HFFc6 (cell line): ENCODE data around the gene MRPL57. TPM values are rescaled to one million over a fixed set of nuclear protein-coding genes. Genes with fewer than 3 reads are reported as not detected.
A peak's percentile ranks its signal among the peaks of the same experiment; 100 is the strongest.
"Not testable (repeated sequence)": the region's sequence is repeated elsewhere in the genome, so short reads cannot be mapped to it uniquely, and the experiment has no call there.

Experiments used
- DNase-seq: peaks from one replicate; pipeline ENCODE4 v3.0.0-alpha.2; 2018
- H3K27ac Mint-ChIP-seq: 2 replicates; pipeline ENCODE4 v1.8.0; 2020; ENCODE audit warnings: mild to moderate bottlenecking, mixed read lengths
- H3K27me3 Mint-ChIP-seq: 2 replicates; pipeline ENCODE4 v1.8.0; 2021; ENCODE audit warnings: mild to moderate bottlenecking, moderate library complexity, mixed read lengths; ENCODE audit not compliant: insufficient read depth
- H3K36me3 Mint-ChIP-seq: 2 replicates; pipeline ENCODE4 v1.8.0; 2021; ENCODE audit warnings: low read depth, mixed read lengths
- H3K4me1 Mint-ChIP-seq: 2 replicates; pipeline ENCODE4 v1.8.0; 2020; ENCODE audit warnings: low read depth, mixed read lengths
- H3K4me3 Mint-ChIP-seq: 2 replicates; pipeline ENCODE4 v1.8.0; 2020; ENCODE audit warnings: mild to moderate bottlenecking, moderate library complexity, mixed read lengths
- H3K9me3 Mint-ChIP-seq: 2 replicates; pipeline ENCODE4 v1.8.0; 2020; ENCODE audit warnings: mild to moderate bottlenecking, mixed read lengths
- long read RNA-seq: library from polyadenylated mRNA; unstranded; transcript quantifications from one replicate; pipeline ENCODE4 v2.0.0, GENCODE V29; 2019
- total RNA-seq, 6 experiments: library from RNA; stranded (reverse); fragmentation: NEBNext Ultra II Directional; extraction: Animal tissue kit (Norgen Biotek cat#: 25700); gene quantifications; 2 replicates in 1 of 6; 3 replicates in 5 of 6; pipeline ENCODE4 v1.2.3, GENCODE V29; 2021
- TF ChIP-seq, protein P1 (sequence below): fragments of 200-600 bp; sonication (generic); IDR thresholded peaks from 2 replicates; pipeline ENCODE4 v1.5.0; 2021; ENCODE audit warnings: antibody characterized with exemption, mild to moderate bottlenecking

The MRPL57 gene
- 10 to 100 TPM; 16.0 to 19.6 (median 18.1) TPM for total RNA-seq
- long read RNA-seq, transcript MRPL57-201 (2 exons, 2,246 nt) = major isoform, 101 of 122 reads
- long read RNA-seq, partial matches to known transcripts = 0 of 122 reads
- long read RNA-seq, other reads (novel, unspliced or antisense) = 21 of 122 reads

DNA sequence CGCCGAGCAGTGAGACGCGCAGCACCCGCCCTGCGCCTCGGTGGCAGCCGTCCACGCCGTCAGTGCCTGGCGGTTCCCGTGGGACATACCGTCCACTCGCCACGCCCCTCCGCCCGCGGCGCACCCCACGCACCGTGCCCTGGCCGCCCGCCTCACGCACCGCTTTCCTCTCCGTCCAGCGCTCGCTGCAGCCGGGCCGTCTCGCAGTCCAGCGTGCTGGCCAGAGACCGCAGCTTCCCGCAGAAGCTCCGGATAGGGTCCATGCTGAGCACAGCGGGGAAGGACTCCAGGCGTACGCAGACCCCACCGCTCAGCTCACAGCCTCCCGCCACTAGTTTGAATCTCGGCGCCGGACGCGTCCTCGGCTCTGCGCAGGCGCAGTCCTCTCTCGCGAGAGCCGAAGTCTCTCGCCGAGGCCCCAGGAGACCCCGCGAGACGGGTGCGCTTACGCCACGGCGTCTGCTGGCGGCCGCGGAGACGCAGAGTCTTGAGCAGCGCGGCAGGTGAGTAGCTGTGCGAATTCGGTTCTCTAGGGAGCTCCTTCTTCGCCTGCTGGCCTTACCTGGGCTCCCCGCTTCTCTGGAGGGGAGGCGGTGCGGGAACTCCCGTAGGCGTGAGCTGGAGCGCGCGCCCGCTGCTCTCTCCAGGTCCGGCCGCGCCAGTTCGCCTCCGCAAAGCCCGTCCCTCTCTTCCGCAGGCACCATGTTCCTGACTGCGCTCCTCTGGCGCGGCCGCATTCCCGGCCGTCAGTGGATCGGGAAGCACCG is at the start of gene MRPL57, which contains the start of gene SKA3:
MRPL57 (plus strand) TSS at position 444 of the 767 bp plus-strand sequence; CDS start at position 703, 259 bp downstream.
SKA3 (minus strand) TSS at position 338 of the 767 bp plus-strand sequence; CDS start at position 263, 75 bp downstream.
- Mint-ChIP-seq H3K27me3 (peaks cover 1% of the 10 kb centered on the region), H3K4me3 (peak within 1 kb of the TSS; percentile 96), H3K4me1 (peaks cover 22% of the 10 kb centered on the region), H3K36me3 (peaks cover 18% of the 10 kb centered on the region; the same call in 1 of the 2 replicates), H3K9me3 (peaks cover 6% of the 10 kb centered on the region; the same call in 1 of the 2 replicates), H3K27ac (peak within 1 kb of the TSS; percentile 95)
- TF ChIP-seq, protein P1, sequence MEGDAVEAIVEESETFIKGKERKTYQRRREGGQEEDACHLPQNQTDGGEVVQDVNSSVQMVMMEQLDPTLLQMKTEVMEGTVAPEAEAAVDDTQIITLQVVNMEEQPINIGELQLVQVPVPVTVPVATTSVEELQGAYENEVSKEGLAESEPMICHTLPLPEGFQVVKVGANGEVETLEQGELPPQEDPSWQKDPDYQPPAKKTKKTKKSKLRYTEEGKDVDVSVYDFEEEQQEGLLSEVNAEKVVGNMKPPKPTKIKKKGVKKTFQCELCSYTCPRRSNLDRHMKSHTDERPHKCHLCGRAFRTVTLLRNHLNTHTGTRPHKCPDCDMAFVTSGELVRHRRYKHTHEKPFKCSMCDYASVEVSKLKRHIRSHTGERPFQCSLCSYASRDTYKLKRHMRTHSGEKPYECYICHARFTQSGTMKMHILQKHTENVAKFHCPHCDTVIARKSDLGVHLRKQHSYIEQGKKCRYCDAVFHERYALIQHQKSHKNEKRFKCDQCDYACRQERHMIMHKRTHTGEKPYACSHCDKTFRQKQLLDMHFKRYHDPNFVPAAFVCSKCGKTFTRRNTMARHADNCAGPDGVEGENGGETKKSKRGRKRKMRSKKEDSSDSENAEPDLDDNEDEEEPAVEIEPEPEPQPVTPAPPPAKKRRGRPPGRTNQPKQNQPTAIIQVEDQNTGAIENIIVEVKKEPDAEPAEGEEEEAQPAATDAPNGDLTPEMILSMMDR = peak; percentile 37; the same call in 1 of the 2 replicates
- DNase-seq = peak; percentile 89

DNA sequence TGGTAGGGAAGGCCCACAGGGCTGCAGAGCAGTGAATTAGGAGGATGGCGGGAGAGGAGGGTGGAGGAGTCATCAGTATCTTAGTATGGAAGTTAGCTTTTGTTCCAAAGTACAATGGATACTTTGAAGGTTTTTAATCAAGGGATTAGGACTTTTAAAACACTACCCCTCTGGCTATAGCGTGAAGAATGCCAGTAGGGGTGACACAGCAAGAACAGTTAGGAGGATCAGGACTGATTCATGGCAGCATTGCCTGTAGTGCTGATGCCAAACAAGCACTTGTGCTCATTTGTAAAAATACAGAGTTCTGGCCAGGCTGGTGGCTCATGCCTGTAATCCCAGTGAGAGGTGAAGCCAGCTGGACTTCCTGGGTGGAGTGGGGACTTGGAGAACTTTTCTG is 46.3 kb upstream of the MRPL57 start:
- no peak for DNase-seq
- peak overlapping the region; percentile 14 for H3K27ac Mint-ChIP-seq
- peaks cover 14% of the 10 kb centered on the region for H3K4me1 Mint-ChIP-seq
- TF ChIP-seq, protein P1 = no peak
- H3K27me3 Mint-ChIP-seq = no peaks in the 10 kb centered on the region; the same call in 1 of the 2 replicates
- no peaks in the 10 kb centered on the region for H3K36me3 Mint-ChIP-seq
- no peak overlapping the region for H3K4me3 Mint-ChIP-seq
- H3K9me3 Mint-ChIP-seq = 0 out of 2 replicates have a peak, but pooled peaks cover 5% of the 10 kb centered on the region

DNA sequence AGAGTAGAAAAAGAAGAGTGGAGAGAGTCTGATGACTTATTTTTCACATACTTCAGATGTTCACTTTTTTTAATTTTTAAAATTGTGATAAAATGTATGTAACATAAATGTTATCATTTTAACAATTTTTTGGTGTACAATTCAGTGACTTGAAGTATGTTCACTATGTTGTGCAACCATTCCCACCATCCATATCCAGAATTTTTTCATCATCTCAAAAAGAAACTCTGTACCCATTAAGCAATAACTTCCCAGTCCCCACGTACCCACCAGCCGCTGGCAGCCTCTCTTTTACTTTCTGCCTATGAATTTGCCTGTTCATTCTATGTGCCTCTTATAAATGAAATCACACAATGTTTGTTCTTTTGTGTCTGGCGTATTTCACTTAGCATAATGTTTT is 43.4 kb upstream of the MRPL57 start:
- Mint-ChIP-seq H3K27me3 (peaks cover 2% of the 10 kb centered on the region; the same call in 1 of the 2 replicates), H3K4me3 (no peak overlapping the region), H3K27ac (no peak overlapping the region)

DNA sequence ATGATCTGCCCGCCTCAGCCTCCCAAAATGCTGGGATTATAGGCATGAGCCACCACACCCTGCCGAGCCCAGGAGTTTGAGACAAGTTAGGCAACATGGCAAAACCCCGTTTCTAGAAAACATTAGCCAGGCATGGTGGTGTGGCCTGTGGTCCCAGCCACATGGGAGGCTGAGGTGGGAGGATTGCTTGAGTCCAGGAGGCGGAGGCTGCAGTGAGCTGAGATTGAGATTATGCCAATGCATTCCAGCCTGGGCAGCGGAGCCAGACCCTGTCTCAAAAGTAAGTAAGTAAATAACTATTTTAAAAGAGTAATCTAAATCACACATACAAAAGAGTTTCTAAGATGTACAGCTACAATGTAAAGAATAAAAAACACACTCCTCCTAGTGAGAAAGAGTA is 42.0 kb upstream of the MRPL57 start:
- DNase-seq = no peak
- no peak overlapping the region for H3K4me3 Mint-ChIP-seq
- H3K36me3 Mint-ChIP-seq = 0 out of 2 replicates have a peak, but pooled peaks cover 1% of the 10 kb centered on the region
- TF ChIP-seq, protein P1 = no peak
- H3K27ac Mint-ChIP-seq = no peak overlapping the region
- peaks cover 2% of the 10 kb centered on the region; the same call in 1 of the 2 replicates for H3K27me3 Mint-ChIP-seq
- H3K4me1 Mint-ChIP-seq = peaks cover 23% of the 10 kb centered on the region
- H3K9me3 Mint-ChIP-seq = 0 out of 2 replicates have a peak, but pooled peaks cover 5% of the 10 kb centered on the region

More for the DNA sequence above, 43.4 kb upstream of the MRPL57 start:
- H3K9me3 Mint-ChIP-seq = 0 out of 2 replicates have a peak, but pooled peaks cover 5% of the 10 kb centered on the region
- no peaks in the 10 kb centered on the region for H3K36me3 Mint-ChIP-seq
- peaks cover 15% of the 10 kb centered on the region for H3K4me1 Mint-ChIP-seq
- no peak for DNase-seq
- TF ChIP-seq, protein P1 = no peak

DNA sequence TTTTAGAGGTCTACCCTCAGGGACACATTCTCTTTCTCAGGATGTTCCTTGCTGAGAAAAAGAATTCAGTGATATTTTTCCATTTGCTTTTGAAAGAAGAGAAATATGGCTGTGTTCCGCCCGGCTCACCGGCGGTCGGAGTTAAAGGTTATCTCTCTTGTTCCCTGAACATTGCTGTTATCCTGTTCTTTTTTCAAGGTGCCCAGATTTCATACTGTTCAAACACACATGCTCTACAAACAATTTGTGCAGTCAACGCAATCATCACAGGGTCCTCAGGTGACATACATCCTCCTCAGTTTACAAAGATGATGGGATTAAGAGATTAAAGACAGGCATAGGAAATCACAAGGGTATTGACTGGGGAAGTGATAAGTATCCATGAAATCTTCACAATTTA is 40.6 kb upstream of the MRPL57 start:
- not testable (repeated sequence) for H3K27ac Mint-ChIP-seq, H3K9me3 Mint-ChIP-seq, DNase-seq, H3K4me3 Mint-ChIP-seq, H3K27me3 Mint-ChIP-seq
- H3K36me3 Mint-ChIP-seq = peaks cover 11% of the 10 kb centered on the region
- H3K4me1 Mint-ChIP-seq = peaks cover 22% of the 10 kb centered on the region
